Testis (tissue), 3 donors: ENCODE data around the gene TMEM98. TPM values are rescaled to one million over a fixed set of nuclear protein-coding genes. Genes with fewer than 3 reads are reported as not detected.

Experiments used
- DNase-seq: peaks from one replicate; pipeline ENCODE4 v3.0.0-alpha.2; 2019
- H3K27ac ChIP-seq, 2 donors: fragments of 200-600 bp; sonication (generic); one replicate each; pipeline ENCODE4 v1.5.1; 2019
- H3K27me3 ChIP-seq: fragments of 200-600 bp; sonication (generic); one replicate; pipeline ENCODE4 v1.5.1; 2019
- H3K36me3 ChIP-seq: fragments of 200-600 bp; sonication (generic); one replicate; pipeline ENCODE4 v1.5.1; 2017; ENCODE audit warnings: low read depth; ENCODE audit errors: missing control alignments
- H3K4me1 ChIP-seq: fragments of 200-600 bp; sonication (generic); one replicate; pipeline ENCODE4 v1.5.1; 2019
- H3K4me3 ChIP-seq, 2 donors: fragments of 200-600 bp; sonication (generic); one replicate each; pipeline ENCODE4 v1.5.1; 2017 to 2019
- H3K9me3 ChIP-seq: fragments of 200-600 bp; sonication (generic); one replicate; pipeline ENCODE4 v1.5.1; 2017
- CTCF ChIP-seq, 3 experiments: fragments of 450-650 bp in 2 of 3; fragments of 200-600 bp in 1 of 3; sonication (generic) in 1 of 3; IDR thresholded peaks; one replicate each; pipeline ENCODE4 v1.5.1; 2016 to 2019; ENCODE audit warnings: antibody characterized with exemption in 3 of 3, mild to moderate bottlenecking in 2 of 3, moderate library complexity in 1 of 3
- POLR2A ChIP-seq: fragments of 450-650 bp; IDR thresholded peaks from one replicate; pipeline ENCODE4 v1.6.1; 2017; ENCODE audit warnings: antibody characterized with exemption, mild to moderate bottlenecking, moderate library complexity
- WGBS, 2 donors: methylation state at CpG; one replicate each; pipeline ENCODE4 v1.1.5; 2018; 5-methylcytosine and 5-hydroxymethylcytosine counted together
- intact Hi-C: fragments of 100-400 bp; cut with DNase I; formaldehyde crosslinking; loops from one replicate; pipeline ENCODE4 v1.15.1; 2023; ENCODE audit warnings: low total_unique reads
- polyA plus RNA-seq: library from polyadenylated mRNA; stranded (reverse); fragments of 350-450 nt; fragmentation: Illumina TruSeq; extraction: RNeasy Lipid Tissue Mini Kit (QIAGEN cat#74804); gene quantifications from one replicate; pipeline ENCODE4 v1.2.3, GENCODE V29; 2014; ENCODE audit warnings: low read depth, low replicate concordance; ENCODE audit not compliant: insufficient read depth
- total RNA-seq, 2 donors: library from RNA; depleted of rRNA; stranded (reverse); fragments of >200 nt; gene quantifications; one replicate each; pipeline ENCODE4 v1.2.3, GENCODE V29; 2016

Gene TMEM98
- total and polyA plus RNA-seq, 3 donors from 2014 or later: 39.0 to 66.9 (median 64.9) TPM

DNA sequence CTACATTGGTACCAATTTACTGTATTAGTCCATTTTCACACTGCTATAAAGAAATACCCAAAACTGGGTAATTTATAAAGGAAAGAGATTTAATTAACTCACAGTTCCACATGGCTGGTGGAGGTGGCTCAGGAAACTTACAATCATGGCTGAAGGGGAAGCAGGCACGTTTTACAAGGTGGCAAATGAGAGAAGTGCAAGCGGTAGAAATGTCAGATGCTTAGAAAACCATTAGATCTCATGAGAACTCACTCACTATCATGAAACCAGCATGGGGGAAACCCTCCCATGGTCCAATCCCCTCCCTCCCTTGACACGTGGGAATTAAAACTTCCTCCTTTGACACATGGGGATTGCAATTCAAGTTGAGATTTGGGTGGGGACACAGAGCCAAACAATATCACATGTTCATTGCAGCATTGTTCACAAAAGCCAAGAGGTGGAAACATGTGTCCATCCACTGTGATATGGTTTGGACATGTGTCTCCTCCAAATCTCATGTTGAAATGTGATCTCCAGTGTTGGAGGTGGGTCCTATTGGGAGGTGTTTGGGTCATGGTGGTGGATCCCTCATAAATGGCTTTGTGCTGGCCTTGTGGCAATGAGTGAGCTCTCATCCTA lies 60.6 kb downstream of the TMEM98 start:
- Histone ChIP-seq H3K27me3 (no peaks in the 10 kb centered on the region), H3K4me1 (no peaks in the 10 kb centered on the region), H3K36me3 (no peaks in the 10 kb centered on the region), H3K27ac (no peak overlapping the region), H3K4me3 (no peak overlapping the region), H3K9me3 (no peaks in the 10 kb centered on the region)
- no peak for DNase-seq
- intact Hi-C loops: no loop called here
- 79 to 82% methylated on average over 3 of the region's 3 CpGs for WGBS, 2 donors
- TF ChIP-seq POLR2A (no peak), CTCF (IDR thresholded peaks at IDR 0.05) (no peak)

GRCh38 chr17:32992321-32993033 lies 64.5 kb downstream of the TMEM98 start:
- TF ChIP-seq POLR2A (no peak), CTCF (IDR thresholded peaks at IDR 0.05) (no peak)
- Histone ChIP-seq H3K36me3 (no peaks in the 10 kb centered on the region), H3K4me3 (no peak overlapping the region), H3K27me3 (no peaks in the 10 kb centered on the region), H3K27ac (no peak overlapping the region), H3K9me3 (no peaks in the 10 kb centered on the region), H3K4me1 (no peaks in the 10 kb centered on the region)
- no peak for DNase-seq
- intact Hi-C loops: no loop called here
- WGBS, 2 donors: 73 to 79% methylated on average over 13 of the region's 13 CpGs

GRCh38 chr17:32993977-32994376 lies 66.0 kb downstream of the TMEM98 start:
- no peak overlapping the region for H3K27ac ChIP-seq
- 85 to 92% methylated on average over 9 of the region's 9 CpGs for WGBS, 2 donors
- DNase-seq: no peak
- no peaks in the 10 kb centered on the region for H3K9me3 ChIP-seq
- no peaks in the 10 kb centered on the region for H3K27me3 ChIP-seq
- intact Hi-C loops: no loop called here
- no peaks in the 10 kb centered on the region for H3K36me3 ChIP-seq
- H3K4me3 ChIP-seq: no peak overlapping the region
- TF ChIP-seq CTCF (IDR thresholded peaks at IDR 0.05): no peak
- no peak for TF ChIP-seq POLR2A
- no peaks in the 10 kb centered on the region for H3K4me1 ChIP-seq

Other genes starting within 250 kb of the TMEM98 start
- 10 to 100 TPM; 33.6 to 34.1 TPM for gene MYO1D, start 51.0 kb upstream of the TMEM98 start, total RNA-seq
- gene MYO1D, start 51.0 kb upstream of the TMEM98 start, polyA plus RNA-seq: 29.5 TPM
- gene SPACA3, start 63.7 kb downstream of the TMEM98 start, total RNA-seq: 10 to 100 TPM; 32.1 to 60.2 TPM
- 94.7 TPM for gene SPACA3, start 63.7 kb downstream of the TMEM98 start, polyA plus RNA-seq